Prostate gland (tissue), 2 donors: Measurements from ENCODE around the gene EMILIN1. TPM values are rescaled to one million over a fixed set of nuclear protein-coding genes. Genes with fewer than 3 reads are reported as not detected.

Source experiments
- DNase-seq: peaks from one replicate; pipeline ENCODE4 v3.0.0-alpha.2; 2019; ENCODE audit warnings: low spot score
- H3K27ac ChIP-seq, 2 donors: fragments of 200-600 bp; sonication (generic); 2 replicates each; pipeline ENCODE4 v1.5.1; 2017 to 2019
- H3K27me3 ChIP-seq: fragments of 200-600 bp; sonication (generic); replicated peaks from 2 replicates; pipeline ENCODE4 v1.5.1; 2019; ENCODE audit not compliant: insufficient read depth
- H3K36me3 ChIP-seq, 2 donors: fragments of 200-600 bp; sonication (generic); 1 replicate in 1 of 2; 2 replicates in 1 of 2; pipeline versions ENCODE4 v1.5.1 to v1.8.1; 2017 to 2019
- H3K4me1 ChIP-seq: fragments of 200-600 bp; sonication (generic); replicated peaks from 2 replicates; pipeline ENCODE4 v1.5.1; 2019
- H3K4me3 ChIP-seq, 2 donors: fragments of 200-600 bp; sonication (generic); 2 replicates each; pipeline ENCODE4 v1.5.1; 2017 to 2019
- H3K9me3 ChIP-seq: fragments of 200-600 bp; sonication (generic); 2 replicates; pipeline ENCODE4 v1.5.1; 2017
- POLR2A ChIP-seq: fragments of 450-650 bp; IDR thresholded peaks from one replicate; pipeline ENCODE4 v1.6.1; 2016; ENCODE audit warnings: antibody characterized with exemption, mild to moderate bottlenecking
- POLR2AphosphoS5 ChIP-seq: sonication (generic); formaldehyde crosslinking; IDR thresholded peaks from one replicate; pipeline ENCODE4 v1.6.1; 2017; ENCODE audit warnings: antibody characterized with exemption
- WGBS: methylation state at CpG from one replicate; pipeline ENCODE4 v1.1.5; 2018; 5-methylcytosine and 5-hydroxymethylcytosine counted together
- intact Hi-C: fragments of 100-400 bp; cut with DNase I; formaldehyde crosslinking; loops from one replicate; pipeline ENCODE4 v1.14.2; 2022
- total RNA-seq, 2 donors: library from RNA; depleted of rRNA; stranded (reverse); fragments of >200 nt; gene quantifications; one replicate each; pipeline ENCODE4 v1.1.0, GENCODE V29; 2016
- TF ChIP-seq, protein P1 (sequence below), 4 experiments: fragments of 200-600 bp in 2 of 4; fragments of 450-650 bp in 2 of 4; sonication (generic) in 2 of 4; IDR thresholded peaks; 1 replicate in 3 of 4; 2 replicates in 1 of 4; pipeline ENCODE4 v1.5.1; 2016 to 2019; ENCODE audit warnings: antibody characterized with exemption in 4 of 4, mild to moderate bottlenecking in 2 of 4, moderate library complexity in 2 of 4

EMILIN1 gene
- total RNA-seq, 2 donors from 2014 or later, result 39.8 to 149 TPM

DNA sequence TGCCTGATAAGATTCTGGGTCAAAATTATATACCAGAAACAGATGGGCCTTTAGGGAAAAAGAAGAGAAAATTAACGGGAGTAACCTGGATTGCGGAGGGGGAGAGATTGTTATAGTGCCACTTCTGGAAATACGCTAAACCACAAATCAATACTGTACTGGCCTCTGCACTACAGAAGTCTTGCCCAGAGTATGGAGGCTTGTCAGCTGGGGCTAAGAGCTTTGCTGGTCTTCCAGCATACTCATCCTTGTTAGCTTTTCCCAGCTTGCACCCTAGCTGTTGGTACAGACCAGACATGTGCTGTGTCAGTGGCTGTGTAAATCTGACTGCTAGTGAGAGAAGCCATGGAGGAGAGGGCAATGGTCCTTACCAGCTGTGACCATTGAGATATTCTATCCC is 18.1 kb upstream of the EMILIN1 start:
- H3K4me3 ChIP-seq, result no peak overlapping the region
- 93% methylated on average over 3 of the region's 3 CpGs for WGBS
- H3K9me3 ChIP-seq, result no peaks in the 10 kb centered on the region
- intact Hi-C loops, result no loop called here
- no peaks in the 10 kb centered on the region for H3K36me3 ChIP-seq
- no peak overlapping the region for H3K27ac ChIP-seq
- TF ChIP-seq POLR2A (no peak), POLR2AphosphoS5 (no peak)
- TF ChIP-seq, protein P1, sequence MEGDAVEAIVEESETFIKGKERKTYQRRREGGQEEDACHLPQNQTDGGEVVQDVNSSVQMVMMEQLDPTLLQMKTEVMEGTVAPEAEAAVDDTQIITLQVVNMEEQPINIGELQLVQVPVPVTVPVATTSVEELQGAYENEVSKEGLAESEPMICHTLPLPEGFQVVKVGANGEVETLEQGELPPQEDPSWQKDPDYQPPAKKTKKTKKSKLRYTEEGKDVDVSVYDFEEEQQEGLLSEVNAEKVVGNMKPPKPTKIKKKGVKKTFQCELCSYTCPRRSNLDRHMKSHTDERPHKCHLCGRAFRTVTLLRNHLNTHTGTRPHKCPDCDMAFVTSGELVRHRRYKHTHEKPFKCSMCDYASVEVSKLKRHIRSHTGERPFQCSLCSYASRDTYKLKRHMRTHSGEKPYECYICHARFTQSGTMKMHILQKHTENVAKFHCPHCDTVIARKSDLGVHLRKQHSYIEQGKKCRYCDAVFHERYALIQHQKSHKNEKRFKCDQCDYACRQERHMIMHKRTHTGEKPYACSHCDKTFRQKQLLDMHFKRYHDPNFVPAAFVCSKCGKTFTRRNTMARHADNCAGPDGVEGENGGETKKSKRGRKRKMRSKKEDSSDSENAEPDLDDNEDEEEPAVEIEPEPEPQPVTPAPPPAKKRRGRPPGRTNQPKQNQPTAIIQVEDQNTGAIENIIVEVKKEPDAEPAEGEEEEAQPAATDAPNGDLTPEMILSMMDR (IDR thresholded peaks at IDR 0.05), result no peak
- no peaks in the 10 kb centered on the region for H3K27me3 ChIP-seq
- H3K4me1 ChIP-seq, result no peaks in the 10 kb centered on the region
- DNase-seq, result no peak

DNA sequence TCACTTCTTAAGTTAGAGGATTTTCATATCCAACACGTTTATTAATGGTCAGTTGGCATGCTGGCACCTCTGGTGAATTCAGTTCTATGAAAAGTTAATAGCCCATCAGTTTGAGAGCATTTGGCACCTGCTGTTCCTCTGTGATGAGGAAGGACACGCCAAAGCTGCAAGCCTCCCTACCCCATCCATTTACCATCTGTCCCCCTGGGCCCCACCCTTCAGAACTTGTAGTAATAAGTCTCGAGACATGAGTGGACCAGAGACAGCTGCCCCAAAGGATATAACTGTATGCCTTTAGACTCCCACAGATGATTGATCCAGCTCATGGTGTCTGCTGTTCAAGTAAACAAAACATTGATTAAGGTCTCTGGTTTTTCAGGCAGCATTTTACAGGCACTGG is 13.3 kb upstream of the EMILIN1 start:
- Histone ChIP-seq H3K27me3 (no peaks in the 10 kb centered on the region), H3K36me3 (no peaks in the 10 kb centered on the region), H3K27ac (no peak overlapping the region), H3K9me3 (no peaks in the 10 kb centered on the region), H3K4me3 (no peak overlapping the region), H3K4me1 (no peaks in the 10 kb centered on the region)
- 75% methylated on average over 3 of the region's 3 CpGs for WGBS
- DNase-seq, result no peak
- TF ChIP-seq POLR2A, result no peak
- TF ChIP-seq, protein P1 (IDR thresholded peaks at IDR 0.05), result no peak
- no peak for TF ChIP-seq POLR2AphosphoS5
- intact Hi-C loops, result no loop called here

DNA sequence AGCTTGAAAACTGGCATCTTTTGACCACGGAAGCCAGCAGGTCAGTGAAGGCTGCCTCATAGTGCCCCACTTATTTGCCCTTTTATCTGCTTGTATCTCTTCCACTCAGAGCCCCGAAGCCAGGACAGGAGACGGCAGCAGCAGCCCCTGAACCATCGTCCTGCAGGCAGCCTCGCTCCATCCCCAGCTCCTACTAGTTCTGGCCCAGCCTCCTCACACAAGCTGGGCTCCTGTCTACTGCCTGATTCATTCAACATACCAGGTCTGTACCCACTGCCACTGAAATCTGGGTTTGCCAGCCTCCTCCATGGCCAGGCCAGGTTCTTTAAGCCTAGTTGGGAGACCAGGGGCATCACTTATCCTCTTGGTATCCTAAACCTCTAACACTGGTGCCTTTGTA is 11.0 kb upstream of the EMILIN1 start:
- DNase-seq, result no peak
- WGBS, result 89% methylated on average over 5 of the region's 5 CpGs
- intact Hi-C loops, result no loop called here
- H3K4me1 ChIP-seq, result no peaks in the 10 kb centered on the region
- no peaks in the 10 kb centered on the region for H3K36me3 ChIP-seq
- H3K27me3 ChIP-seq, result no peaks in the 10 kb centered on the region
- no peaks in the 10 kb centered on the region for H3K9me3 ChIP-seq
- H3K27ac ChIP-seq, result no peak overlapping the region
- TF ChIP-seq POLR2AphosphoS5 (no peak), POLR2A (no peak)
- TF ChIP-seq, protein P1 (IDR thresholded peaks at IDR 0.05), result no peak
- no peak overlapping the region for H3K4me3 ChIP-seq

DNA sequence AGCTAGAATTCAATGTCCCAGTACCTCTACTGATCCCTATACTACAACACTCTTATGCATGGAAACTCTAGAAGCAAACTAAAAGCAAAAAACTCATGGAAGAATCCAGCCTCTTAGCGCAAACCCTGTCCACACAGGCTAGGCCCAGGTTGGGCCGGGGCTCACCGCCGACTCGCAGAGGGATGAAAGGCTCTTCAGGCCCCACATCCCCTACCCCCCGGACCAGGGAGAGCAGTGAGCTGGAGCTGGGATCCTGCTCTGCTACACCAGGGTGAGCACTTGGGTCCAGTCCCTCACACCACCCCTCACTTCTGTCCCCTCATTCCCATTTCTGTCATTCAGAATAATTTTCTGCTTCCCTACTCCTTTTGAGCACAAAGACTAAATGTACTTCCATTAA is 9.0 kb upstream of the EMILIN1 start:
- Histone ChIP-seq H3K27ac (no peak overlapping the region), H3K9me3 (no peaks in the 10 kb centered on the region), H3K27me3 (no peaks in the 10 kb centered on the region), H3K4me3 (no peak overlapping the region), H3K36me3 (no peaks in the 10 kb centered on the region), H3K4me1 (no peaks in the 10 kb centered on the region)
- no peak for TF ChIP-seq POLR2AphosphoS5
- TF ChIP-seq, protein P1 (IDR thresholded peaks at IDR 0.05), result no peak
- no peak for TF ChIP-seq POLR2A
- no peak for DNase-seq
- WGBS, result 89% methylated on average over 6 of the region's 6 CpGs
- intact Hi-C loops, result no loop called here

DNA sequence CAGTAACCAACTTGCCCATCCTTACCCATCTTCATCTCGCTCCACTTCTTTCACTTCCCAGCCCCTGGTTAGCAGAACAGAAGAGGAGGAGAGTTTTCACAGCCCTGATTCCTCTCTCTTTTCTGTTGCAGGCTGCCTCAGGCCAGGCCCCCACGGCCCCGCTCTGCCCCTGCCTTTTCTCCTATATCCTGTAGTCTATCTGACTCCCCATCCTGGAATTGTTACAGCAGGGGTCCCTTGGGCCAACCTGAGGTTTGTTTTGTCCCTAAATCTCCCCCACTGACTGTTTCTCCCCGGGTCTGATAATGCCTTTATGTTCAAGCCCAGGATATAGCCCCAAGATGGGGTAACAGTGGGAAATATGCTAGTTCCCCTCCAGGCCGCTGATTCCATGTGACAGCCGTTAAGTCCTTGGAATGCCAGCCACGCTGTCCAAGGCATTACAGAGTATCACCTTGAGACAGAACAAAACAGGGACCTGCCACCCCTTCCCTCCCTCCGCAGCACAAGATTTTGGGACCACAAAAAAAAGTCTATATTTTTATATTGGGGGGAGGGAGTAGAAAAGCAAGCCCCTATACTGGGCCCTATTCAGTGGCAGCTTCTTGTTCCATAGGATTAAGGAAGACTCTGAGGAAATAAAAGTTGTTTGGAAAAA is 8.3 kb upstream of the EMILIN1 start:
- peak overlapping the region in 1 of 2 donors; percentile 93 for H3K27ac ChIP-seq
- intact Hi-C loops, result loop anchor here (2.0 to 10.0 kb wide), 2 partner anchors 17 to 725 kb away; partner anchors contain the start of genes ADGRF3 and SELENOI
- H3K4me1 ChIP-seq, result no peaks in the 10 kb centered on the region
- no peaks in the 10 kb centered on the region for H3K27me3 ChIP-seq
- H3K4me3 ChIP-seq, result peak overlapping the region in 1 of 2 donors; percentile 71
- WGBS, result 81% methylated on average over 8 of the region's 8 CpGs
- no peak for DNase-seq
- no peaks in the 10 kb centered on the region for H3K36me3 ChIP-seq
- no peaks in the 10 kb centered on the region for H3K9me3 ChIP-seq
- TF ChIP-seq POLR2A (no peak), POLR2AphosphoS5 (no peak)
- TF ChIP-seq, protein P1 (IDR thresholded peaks at IDR 0.05), result no peak
